HCT116 (cell line): Measurements from ENCODE around the gene ITGAL. TPM values are rescaled to one million over a fixed set of nuclear protein-coding genes. Genes with fewer than 3 reads are reported as not detected.

Experiments used
- ATAC-seq: fragments of 200-7000 bp; cut with Tn5 transposase; 2 replicates; pipeline ENCODE4 v1.9.1; 2020; ENCODE audit warnings: mild to moderate bottlenecking, moderate library complexity
- BruUV-seq: library from RNA; stranded (reverse); fragments of 400-500 nt; replicated peaks from 2 replicates; lab custom pipeline; 2021; lab: Mats Ljungman, UMichigan
- CTCF ChIA-PET: fragments of 300-600 bp; sonication (Branson Sonifier 250); formaldehyde crosslinking; loops from one replicate; lab custom pipeline; 2021; ENCODE audit warnings: antibody characterized with exemption; lab: Charles Lee
- POLR2A ChIA-PET: fragments of 300-600, 350-600 bp; sonication (Branson Sonifier 250); formaldehyde crosslinking; loops from one replicate; lab custom pipeline; 2021; ENCODE audit warnings: antibody characterized with exemption; lab: Charles Lee
- RAD21 ChIA-PET, 2 experiments: fragments of 300-600 bp; sonication (Branson Sonifier 250); formaldehyde crosslinking; loops; one replicate each; lab custom pipeline; 2023; ENCODE audit warnings: low total read pairs in 2 of 2; ENCODE audit not compliant: uncharacterized antibody in 2 of 2, unreplicated experiment in 2 of 2, low non-redundant PET in 1 of 2; lab: Charles Lee
- DNase-seq: peaks from one replicate; pipeline ENCODE4 v3.0.0-alpha.2; 2010; ENCODE audit warnings: low read depth, low spot score
- H2AFZ ChIP-seq: fragments of 200-600 bp; shearing (Covaris generic), sonication (generic); 2 replicates; pipeline ENCODE4 v1.6.1; 2017; ENCODE audit warnings: low read depth, mixed run types, mixed read lengths, antibody characterized with exemption, low read length; ENCODE audit not compliant: poor library complexity, severe bottlenecking
- H3K27ac ChIP-seq: 2 replicates; pipeline ENCODE4 v1.5.1; 2012; ENCODE audit warnings: low read depth, low read length
- H3K27me3 ChIP-seq: fragments of 200-600 bp; sonication (generic); 2 replicates; pipeline ENCODE4 v1.6.1; 2016; ENCODE audit warnings: mixed run types, low read length, mixed read lengths; ENCODE audit not compliant: insufficient read depth
- H3K36me3 ChIP-seq, 2 experiments: fragments of 200-500 bp in 1 of 2; fragments of 200-600 bp in 1 of 2; sonication (Bioruptor generic) in 1 of 2; sonication (generic) in 1 of 2; 2 replicates each; pipeline versions ENCODE4 v1.5.1 to v1.6.1; 2014 to 2016; ENCODE audit warnings: low read length in 2 of 2, inconsistent platforms in 1 of 2, mixed read lengths in 1 of 2, mixed run types in 1 of 2; ENCODE audit not compliant: insufficient read depth in 2 of 2, control insufficient read depth in 1 of 2
- H3K4me1 ChIP-seq, 2 experiments: fragments of 200-600 bp in 1 of 2; sonication (generic) in 1 of 2; 2 replicates each; pipeline versions ENCODE4 v1.5.1 to v1.6.1; 2012 to 2017; ENCODE audit warnings: low read length in 2 of 2, inconsistent platforms in 1 of 2, mild to moderate bottlenecking in 1 of 2, mixed read lengths in 1 of 2, mixed run types in 1 of 2, moderate library complexity in 1 of 2; ENCODE audit not compliant: insufficient read depth in 2 of 2, control insufficient read depth in 1 of 2
- H3K4me2 ChIP-seq: fragments of 200-600 bp; sonication (generic); 2 replicates; pipeline ENCODE4 v1.6.1; 2017; ENCODE audit warnings: mixed run types, low read length, mixed read lengths
- H3K4me3 ChIP-seq, 2 experiments: fragments of 200-600 bp in 1 of 2; sonication (generic) in 1 of 2; replicated peaks in 1 of 2; 2 replicates each; pipeline ENCODE4 v1.5.1; 2011 to 2016; ENCODE audit warnings: low read length in 2 of 2, control low read depth in 1 of 2, low read depth in 1 of 2, mild to moderate bottlenecking in 1 of 2, mixed read lengths in 1 of 2, mixed run types in 1 of 2
- H3K79me2 ChIP-seq: fragments of 200-600 bp; sonication (generic); 2 replicates; pipeline ENCODE4 v1.6.1; 2017; ENCODE audit warnings: mild to moderate bottlenecking, mixed run types, low read length, moderate library complexity, mixed read lengths; ENCODE audit not compliant: insufficient read depth
- H3K9ac ChIP-seq: fragments of 200-600 bp; sonication (generic); 2 replicates; pipeline ENCODE4 v1.6.1; 2016; ENCODE audit warnings: low read length, mixed read lengths
- H3K9me2 ChIP-seq: fragments of 200-600 bp; sonication (generic), shearing (Covaris generic); 2 replicates; pipeline ENCODE4 v1.6.1; 2017; ENCODE audit warnings: mixed run types, mild to moderate bottlenecking, moderate library complexity; ENCODE audit not compliant: insufficient read depth
- H3K9me3 ChIP-seq, 2 experiments: fragments of 200-500 bp in 1 of 2; fragments of 200-600 bp in 1 of 2; sonication (Bioruptor generic) in 1 of 2; sonication (generic) in 1 of 2; 2 replicates each; pipeline ENCODE4 v1.6.1; 2014 to 2017; ENCODE audit warnings: low read length in 2 of 2, mixed read lengths in 2 of 2, inconsistent platforms in 1 of 2, low read depth in 1 of 2, mild to moderate bottlenecking in 1 of 2, mixed run types in 1 of 2, moderate library complexity in 1 of 2; ENCODE audit not compliant: control insufficient read depth in 1 of 2, insufficient read depth in 1 of 2
- H4K20me1 ChIP-seq: fragments of 200-600 bp; sonication (generic), shearing (Covaris generic); 2 replicates; pipeline ENCODE4 v1.6.1; 2017; ENCODE audit warnings: mixed run types, mild to moderate bottlenecking, moderate library complexity; ENCODE audit not compliant: insufficient read depth
- EGR1 ChIP-seq: IDR thresholded peaks from 2 replicates; pipeline ENCODE4 v1.6.1; 2012; ENCODE audit warnings: low read depth
- EZH2phosphoT487 ChIP-seq: fragments of 200-600 bp; IDR thresholded peaks from 2 replicates; pipeline ENCODE4 v1.6.1; 2018; ENCODE audit warnings: antibody characterized with exemption, borderline replicate concordance
- FOSL1 ChIP-seq: IDR thresholded peaks from 2 replicates; pipeline ENCODE4 v1.6.1; 2012; ENCODE audit warnings: low read depth
- RAD21 ChIP-seq: IDR thresholded peaks from 2 replicates; pipeline ENCODE4 v1.6.1; 2012; ENCODE audit warnings: low read depth, mild to moderate bottlenecking
- ZFX ChIP-seq: fragments of 450-650 bp; IDR thresholded peaks from 2 replicates; pipeline ENCODE4 v1.6.1; 2017
- intact Hi-C: fragments of 100-400 bp; cut with micrococcal nuclease; formaldehyde crosslinking; loops from 2 replicates; pipeline ENCODE4 v1.10.0; 2022
- total RNA-seq: library from RNA; stranded (reverse); gene quantifications from one replicate; pipeline ENCODE4 v1.2.1, GENCODE V29; 2021; ENCODE audit not compliant: unreplicated experiment
- TF ChIP-seq, protein P1 (sequence below), 3 experiments: fragments of 200-600 bp in 1 of 3; sonication (generic) in 1 of 3; IDR thresholded peaks in 2 of 3; conservative IDR thresholded peaks in 1 of 3; 2 replicates each; pipeline ENCODE4 v1.5.1; 2012 to 2017; ENCODE audit warnings: low read depth in 2 of 3, low read length in 2 of 3, antibody characterized with exemption in 1 of 3, borderline replicate concordance in 1 of 3, control low read depth in 1 of 3, mild to moderate bottlenecking in 1 of 3, mixed read lengths in 1 of 3, mixed run types in 1 of 3, moderate library complexity in 1 of 3; ENCODE audit not compliant: insufficient read depth in 1 of 3
- TF ChIP-seq, protein P2 (sequence below): IDR thresholded peaks from 2 replicates; pipeline ENCODE4 v1.6.1; 2012

The ITGAL gene
- total RNA-seq, 1 experiment from 2014 or later, result 1.4 TPM

DNA sequence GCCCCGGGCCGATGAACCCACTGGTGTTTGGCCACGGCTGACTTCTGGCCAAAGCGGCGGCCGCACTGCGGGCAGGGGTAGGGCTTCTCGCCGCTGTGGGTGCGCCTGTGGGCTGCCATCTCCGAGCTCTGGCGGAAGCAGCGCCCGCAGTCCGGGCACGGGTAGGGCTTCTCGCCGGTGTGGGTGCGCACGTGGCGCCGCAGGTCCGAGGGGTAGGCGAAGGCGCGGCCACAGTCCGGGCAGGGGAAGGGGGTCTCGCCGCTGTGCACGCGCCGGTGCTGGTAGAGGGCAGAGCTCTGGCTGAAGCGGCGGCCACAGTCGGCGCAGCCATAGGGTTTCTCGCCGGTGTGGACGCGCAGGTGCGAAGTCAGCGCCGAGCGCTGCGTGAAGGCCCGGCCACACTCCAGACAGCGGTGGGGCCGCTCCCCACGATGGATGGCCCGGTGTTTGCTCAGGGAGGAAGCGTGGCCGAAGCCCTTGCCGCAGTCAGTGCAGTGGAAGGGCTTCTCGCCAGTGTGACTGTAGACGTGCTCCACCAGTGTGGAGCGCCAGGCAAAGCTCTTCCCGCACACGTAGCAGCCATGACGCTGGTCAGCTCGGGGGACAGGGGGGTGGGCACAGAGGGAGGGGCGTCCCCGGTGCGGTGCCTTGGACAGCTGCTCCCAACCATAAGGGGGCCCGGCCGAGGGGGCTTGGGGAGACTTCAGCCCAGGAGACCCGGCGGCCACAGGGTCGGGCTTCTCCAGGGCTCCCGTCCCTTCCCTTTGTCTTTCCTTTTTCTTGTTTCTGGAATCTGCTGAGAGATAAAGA, 83.0 kb downstream of the ITGAL start:
- ChIA-PET CTCF (no interaction called here), RAD21 (no interaction called here), POLR2A (no interaction called here)
- no peak overlapping the region for H3K4me2 ChIP-seq
- DNase-seq (no peak), ATAC-seq (no peak)
- H3K9me3 ChIP-seq, result no peaks in the 10 kb centered on the region
- H3K9ac ChIP-seq, result no peak overlapping the region
- no peaks in the 10 kb centered on the region for H3K27me3 ChIP-seq
- peaks cover 10 to 21% of the 10 kb centered on the region in 2 experiments for H3K4me1 ChIP-seq
- peaks cover 4% of the 10 kb centered on the region in 2 experiments; a peak in 2 of 4 replicates for H3K36me3 ChIP-seq
- intact Hi-C loops, result no loop called here
- H3K79me2 ChIP-seq, result peaks cover 14% of the 10 kb centered on the region; the same call in 1 of the 2 replicates
- no peaks in the 10 kb centered on the region for H4K20me1 ChIP-seq
- BruUV-seq, result no TSS peak
- H3K4me3 ChIP-seq, result no peak overlapping the region
- TF ChIP-seq EZH2phosphoT487 (no peak), EGR1 (no peak), RAD21 (no peak), ZFX (no peak), FOSL1 (no peak)
- TF ChIP-seq, protein P1, sequence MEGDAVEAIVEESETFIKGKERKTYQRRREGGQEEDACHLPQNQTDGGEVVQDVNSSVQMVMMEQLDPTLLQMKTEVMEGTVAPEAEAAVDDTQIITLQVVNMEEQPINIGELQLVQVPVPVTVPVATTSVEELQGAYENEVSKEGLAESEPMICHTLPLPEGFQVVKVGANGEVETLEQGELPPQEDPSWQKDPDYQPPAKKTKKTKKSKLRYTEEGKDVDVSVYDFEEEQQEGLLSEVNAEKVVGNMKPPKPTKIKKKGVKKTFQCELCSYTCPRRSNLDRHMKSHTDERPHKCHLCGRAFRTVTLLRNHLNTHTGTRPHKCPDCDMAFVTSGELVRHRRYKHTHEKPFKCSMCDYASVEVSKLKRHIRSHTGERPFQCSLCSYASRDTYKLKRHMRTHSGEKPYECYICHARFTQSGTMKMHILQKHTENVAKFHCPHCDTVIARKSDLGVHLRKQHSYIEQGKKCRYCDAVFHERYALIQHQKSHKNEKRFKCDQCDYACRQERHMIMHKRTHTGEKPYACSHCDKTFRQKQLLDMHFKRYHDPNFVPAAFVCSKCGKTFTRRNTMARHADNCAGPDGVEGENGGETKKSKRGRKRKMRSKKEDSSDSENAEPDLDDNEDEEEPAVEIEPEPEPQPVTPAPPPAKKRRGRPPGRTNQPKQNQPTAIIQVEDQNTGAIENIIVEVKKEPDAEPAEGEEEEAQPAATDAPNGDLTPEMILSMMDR (IDR thresholded peaks at IDR 0.05 in 2 of 3, conservative IDR thresholded peaks at IDR 0.05 in 1 of 3; ENCODE audit: borderline replicate concordance in 1 of 3, insufficient read depth in 1 of 3, low read depth in 2 of 3, low read length in 2 of 3), result no peak
- TF ChIP-seq, protein P2, sequence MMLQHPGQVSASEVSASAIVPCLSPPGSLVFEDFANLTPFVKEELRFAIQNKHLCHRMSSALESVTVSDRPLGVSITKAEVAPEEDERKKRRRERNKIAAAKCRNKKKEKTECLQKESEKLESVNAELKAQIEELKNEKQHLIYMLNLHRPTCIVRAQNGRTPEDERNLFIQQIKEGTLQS, result no peak
- H3K9me2 ChIP-seq, result no peaks in the 10 kb centered on the region
- H3K27ac ChIP-seq, result no peak overlapping the region
- H2AFZ ChIP-seq, result no peak overlapping the region
